SK-N-SH treated with all-trans-retinoic acid at 6 μM for 48 hours (cell line): ENCODE measurements around the gene DPF3.

Experiments used
- ATAC-seq: fragments of 200-7000 bp; cut with Tn5 transposase; 3 replicates; pipeline ENCODE4 v1.9.1; 2020; ENCODE audit warnings: mild to moderate bottlenecking, moderate library complexity
- CSDC2 ChIP-seq: fragments of 250-450 bp; sonication (Bioruptor Pico); IDR thresholded peaks from 2 replicates; pipeline ENCODE4 v1.5.0; 2020; ENCODE audit warnings: mild to moderate bottlenecking, moderate library complexity
- ESRRG ChIP-seq: fragments of 250-450 bp; sonication (Bioruptor Pico); IDR thresholded peaks from 2 replicates; pipeline ENCODE4 v1.6.1; 2021; ENCODE audit warnings: mild to moderate bottlenecking
- PPARA ChIP-seq: fragments of 250-450 bp; sonication (Bioruptor Pico); IDR thresholded peaks from 2 replicates; pipeline ENCODE4 v1.5.0; 2020; ENCODE audit warnings: mild to moderate bottlenecking, borderline replicate concordance
- ZFP30 ChIP-seq: fragments of 450-650 bp; formaldehyde crosslinking; IDR thresholded peaks from 2 replicates; pipeline ENCODE4 v1.5.0; 2022; ENCODE audit warnings: mild to moderate bottlenecking, moderate library complexity
- ZNF565 ChIP-seq: fragments of 450-650 bp; formaldehyde crosslinking; conservative IDR thresholded peaks from 2 replicates; pipeline ENCODE4 v1.5.0; 2020; ENCODE audit warnings: low read depth, mild to moderate bottlenecking, moderate library complexity
- ZNF70 ChIP-seq: fragments of 450-650 bp; formaldehyde crosslinking; IDR thresholded peaks from 2 replicates; pipeline ENCODE4 v1.5.0; 2020; ENCODE audit warnings: mild to moderate bottlenecking, moderate library complexity
- ZNF8 ChIP-seq: fragments of 450-650 bp; formaldehyde crosslinking; IDR thresholded peaks from 2 replicates; pipeline ENCODE4 v1.5.0; 2020; ENCODE audit warnings: mild to moderate bottlenecking, moderate library complexity
- TF ChIP-seq, protein P1 (sequence below): fragments of 250-450 bp; sonication (Bioruptor Pico); IDR thresholded peaks from 2 replicates; pipeline ENCODE4 v1.8.0; 2020; ENCODE audit warnings: mild to moderate bottlenecking, moderate library complexity, borderline replicate concordance
- TF ChIP-seq, protein P2 (sequence below): fragments of 250-450 bp; sonication (Bioruptor Pico); IDR thresholded peaks from 2 replicates; pipeline ENCODE4 v1.5.1; 2021; ENCODE audit warnings: mild to moderate bottlenecking, moderate library complexity
- TF ChIP-seq, protein P3 (sequence below): fragments of 250-450 bp; sonication (Bioruptor Pico); IDR thresholded peaks from 2 replicates; pipeline ENCODE4 v1.5.0; 2020; ENCODE audit warnings: mild to moderate bottlenecking, moderate library complexity
- TF ChIP-seq, protein P4 (sequence below): fragments of 250-450 bp; sonication (Bioruptor Pico); IDR thresholded peaks from 2 replicates; pipeline ENCODE4 v1.8.0; 2021; ENCODE audit warnings: low read depth, mild to moderate bottlenecking, moderate library complexity, borderline replicate concordance

DPF3 gene

DNA sequence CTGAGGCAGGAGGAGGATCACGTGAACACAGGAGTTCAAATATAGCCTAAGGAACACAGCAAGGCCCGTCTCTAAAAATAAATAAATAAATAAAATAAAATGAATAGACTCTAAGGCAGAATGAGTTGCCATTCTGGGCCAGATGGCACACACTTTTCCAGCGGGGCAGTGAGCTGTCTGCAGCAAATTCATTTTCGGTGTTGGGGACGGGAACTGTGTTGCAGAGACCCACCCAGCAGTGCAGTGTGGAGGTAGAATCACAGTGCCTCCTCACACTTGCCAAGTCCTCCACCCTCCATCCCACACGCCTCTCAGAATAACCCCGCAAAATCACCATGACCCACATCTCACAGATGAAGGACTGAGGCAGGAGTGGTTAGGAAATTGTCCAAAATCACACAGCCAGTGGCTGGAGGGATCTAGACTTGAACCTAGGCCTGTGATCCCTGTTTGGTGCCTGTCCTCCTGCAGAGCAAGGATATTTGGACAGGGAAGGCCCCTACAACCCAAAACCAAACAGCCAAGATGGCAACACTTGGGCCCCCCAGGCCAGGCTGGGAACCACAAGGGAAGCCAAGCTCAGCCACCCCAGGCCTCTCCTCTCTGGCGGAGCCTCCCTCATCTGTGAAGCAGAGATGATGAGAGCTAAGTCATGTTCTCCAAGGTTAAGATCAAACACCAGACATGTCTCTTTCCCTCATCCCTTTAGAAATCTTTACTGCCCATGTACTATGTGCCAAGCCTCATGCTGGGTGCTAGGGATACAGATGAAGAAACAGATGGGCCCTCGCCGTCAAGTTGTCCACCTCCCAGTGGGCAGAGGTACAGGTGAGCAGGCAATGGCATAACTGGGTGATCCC, 152.7 kb downstream of the DPF3 start:
- no peak for ATAC-seq
- TF ChIP-seq CSDC2 = no peak
- TF ChIP-seq, protein P1, sequence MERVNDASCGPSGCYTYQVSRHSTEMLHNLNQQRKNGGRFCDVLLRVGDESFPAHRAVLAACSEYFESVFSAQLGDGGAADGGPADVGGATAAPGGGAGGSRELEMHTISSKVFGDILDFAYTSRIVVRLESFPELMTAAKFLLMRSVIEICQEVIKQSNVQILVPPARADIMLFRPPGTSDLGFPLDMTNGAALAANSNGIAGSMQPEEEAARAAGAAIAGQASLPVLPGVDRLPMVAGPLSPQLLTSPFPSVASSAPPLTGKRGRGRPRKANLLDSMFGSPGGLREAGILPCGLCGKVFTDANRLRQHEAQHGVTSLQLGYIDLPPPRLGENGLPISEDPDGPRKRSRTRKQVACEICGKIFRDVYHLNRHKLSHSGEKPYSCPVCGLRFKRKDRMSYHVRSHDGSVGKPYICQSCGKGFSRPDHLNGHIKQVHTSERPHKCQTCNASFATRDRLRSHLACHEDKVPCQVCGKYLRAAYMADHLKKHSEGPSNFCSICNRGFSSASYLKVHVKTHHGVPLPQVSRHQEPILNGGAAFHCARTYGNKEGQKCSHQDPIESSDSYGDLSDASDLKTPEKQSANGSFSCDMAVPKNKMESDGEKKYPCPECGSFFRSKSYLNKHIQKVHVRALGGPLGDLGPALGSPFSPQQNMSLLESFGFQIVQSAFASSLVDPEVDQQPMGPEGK (CRISPR knock-in tag) = no peak
- TF ChIP-seq, protein P2, sequence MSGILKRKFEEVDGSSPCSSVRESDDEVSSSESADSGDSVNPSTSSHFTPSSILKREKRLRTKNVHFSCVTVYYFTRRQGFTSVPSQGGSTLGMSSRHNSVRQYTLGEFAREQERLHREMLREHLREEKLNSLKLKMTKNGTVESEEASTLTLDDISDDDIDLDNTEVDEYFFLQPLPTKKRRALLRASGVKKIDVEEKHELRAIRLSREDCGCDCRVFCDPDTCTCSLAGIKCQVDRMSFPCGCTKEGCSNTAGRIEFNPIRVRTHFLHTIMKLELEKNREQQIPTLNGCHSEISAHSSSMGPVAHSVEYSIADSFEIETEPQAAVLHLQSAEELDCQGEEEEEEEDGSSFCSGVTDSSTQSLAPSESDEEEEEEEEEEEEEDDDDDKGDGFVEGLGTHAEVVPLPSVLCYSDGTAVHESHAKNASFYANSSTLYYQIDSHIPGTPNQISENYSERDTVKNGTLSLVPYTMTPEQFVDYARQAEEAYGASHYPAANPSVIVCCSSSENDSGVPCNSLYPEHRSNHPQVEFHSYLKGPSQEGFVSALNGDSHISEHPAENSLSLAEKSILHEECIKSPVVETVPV (CRISPR knock-in tag) = no peak
- TF ChIP-seq, protein P3, sequence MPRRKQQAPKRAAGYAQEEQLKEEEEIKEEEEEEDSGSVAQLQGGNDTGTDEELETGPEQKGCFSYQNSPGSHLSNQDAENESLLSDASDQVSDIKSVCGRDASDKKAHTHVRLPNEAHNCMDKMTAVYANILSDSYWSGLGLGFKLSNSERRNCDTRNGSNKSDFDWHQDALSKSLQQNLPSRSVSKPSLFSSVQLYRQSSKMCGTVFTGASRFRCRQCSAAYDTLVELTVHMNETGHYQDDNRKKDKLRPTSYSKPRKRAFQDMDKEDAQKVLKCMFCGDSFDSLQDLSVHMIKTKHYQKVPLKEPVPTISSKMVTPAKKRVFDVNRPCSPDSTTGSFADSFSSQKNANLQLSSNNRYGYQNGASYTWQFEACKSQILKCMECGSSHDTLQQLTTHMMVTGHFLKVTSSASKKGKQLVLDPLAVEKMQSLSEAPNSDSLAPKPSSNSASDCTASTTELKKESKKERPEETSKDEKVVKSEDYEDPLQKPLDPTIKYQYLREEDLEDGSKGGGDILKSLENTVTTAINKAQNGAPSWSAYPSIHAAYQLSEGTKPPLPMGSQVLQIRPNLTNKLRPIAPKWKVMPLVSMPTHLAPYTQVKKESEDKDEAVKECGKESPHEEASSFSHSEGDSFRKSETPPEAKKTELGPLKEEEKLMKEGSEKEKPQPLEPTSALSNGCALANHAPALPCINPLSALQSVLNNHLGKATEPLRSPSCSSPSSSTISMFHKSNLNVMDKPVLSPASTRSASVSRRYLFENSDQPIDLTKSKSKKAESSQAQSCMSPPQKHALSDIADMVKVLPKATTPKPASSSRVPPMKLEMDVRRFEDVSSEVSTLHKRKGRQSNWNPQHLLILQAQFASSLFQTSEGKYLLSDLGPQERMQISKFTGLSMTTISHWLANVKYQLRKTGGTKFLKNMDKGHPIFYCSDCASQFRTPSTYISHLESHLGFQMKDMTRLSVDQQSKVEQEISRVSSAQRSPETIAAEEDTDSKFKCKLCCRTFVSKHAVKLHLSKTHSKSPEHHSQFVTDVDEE = no peak
- TF ChIP-seq, all 23 proteins: peak for 0

DNA sequence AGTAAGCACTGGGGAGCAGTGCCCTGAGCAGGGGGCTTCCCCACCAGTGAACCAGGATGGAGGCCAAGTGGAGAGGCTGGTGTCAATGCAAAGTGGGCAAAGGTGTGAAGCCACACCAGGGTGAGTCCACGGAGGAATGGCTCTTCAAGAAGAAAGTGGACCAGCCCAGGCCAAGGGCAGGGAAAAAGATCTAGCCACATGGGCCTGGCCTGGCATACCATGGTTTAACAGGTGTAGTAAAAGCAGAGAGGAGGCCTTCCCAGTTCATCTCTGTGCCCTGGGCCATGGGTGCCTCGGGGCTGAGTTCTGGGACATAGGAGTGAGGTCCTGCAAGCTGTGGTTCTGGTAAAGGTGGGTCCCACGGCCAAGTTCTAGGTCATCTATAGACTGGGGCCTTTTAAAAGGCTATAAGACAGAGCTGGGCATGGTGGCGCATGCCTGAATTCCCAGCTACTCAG, 153.4 kb downstream of the DPF3 start:
- TF ChIP-seq, protein P4, sequence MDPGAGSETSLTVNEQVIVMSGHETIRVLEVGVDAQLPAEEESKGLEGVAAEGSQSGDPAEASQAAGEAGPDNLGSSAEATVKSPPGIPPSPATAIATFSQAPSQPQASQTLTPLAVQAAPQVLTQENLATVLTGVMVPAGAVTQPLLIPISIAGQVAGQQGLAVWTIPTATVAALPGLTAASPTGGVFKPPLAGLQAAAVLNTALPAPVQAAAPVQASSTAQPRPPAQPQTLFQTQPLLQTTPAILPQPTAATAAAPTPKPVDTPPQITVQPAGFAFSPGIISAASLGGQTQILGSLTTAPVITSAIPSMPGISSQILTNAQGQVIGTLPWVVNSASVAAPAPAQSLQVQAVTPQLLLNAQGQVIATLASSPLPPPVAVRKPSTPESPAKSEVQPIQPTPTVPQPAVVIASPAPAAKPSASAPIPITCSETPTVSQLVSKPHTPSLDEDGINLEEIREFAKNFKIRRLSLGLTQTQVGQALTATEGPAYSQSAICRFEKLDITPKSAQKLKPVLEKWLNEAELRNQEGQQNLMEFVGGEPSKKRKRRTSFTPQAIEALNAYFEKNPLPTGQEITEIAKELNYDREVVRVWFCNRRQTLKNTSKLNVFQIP (CRISPR knock-in tag) = no peak
- TF ChIP-seq ZNF565 (CRISPR knock-in tag) (no peak), ESRRG (no peak), PPARA (no peak)
- TF ChIP-seq, protein P2 (CRISPR knock-in tag) = no peak
- no peak for ATAC-seq

DNA sequence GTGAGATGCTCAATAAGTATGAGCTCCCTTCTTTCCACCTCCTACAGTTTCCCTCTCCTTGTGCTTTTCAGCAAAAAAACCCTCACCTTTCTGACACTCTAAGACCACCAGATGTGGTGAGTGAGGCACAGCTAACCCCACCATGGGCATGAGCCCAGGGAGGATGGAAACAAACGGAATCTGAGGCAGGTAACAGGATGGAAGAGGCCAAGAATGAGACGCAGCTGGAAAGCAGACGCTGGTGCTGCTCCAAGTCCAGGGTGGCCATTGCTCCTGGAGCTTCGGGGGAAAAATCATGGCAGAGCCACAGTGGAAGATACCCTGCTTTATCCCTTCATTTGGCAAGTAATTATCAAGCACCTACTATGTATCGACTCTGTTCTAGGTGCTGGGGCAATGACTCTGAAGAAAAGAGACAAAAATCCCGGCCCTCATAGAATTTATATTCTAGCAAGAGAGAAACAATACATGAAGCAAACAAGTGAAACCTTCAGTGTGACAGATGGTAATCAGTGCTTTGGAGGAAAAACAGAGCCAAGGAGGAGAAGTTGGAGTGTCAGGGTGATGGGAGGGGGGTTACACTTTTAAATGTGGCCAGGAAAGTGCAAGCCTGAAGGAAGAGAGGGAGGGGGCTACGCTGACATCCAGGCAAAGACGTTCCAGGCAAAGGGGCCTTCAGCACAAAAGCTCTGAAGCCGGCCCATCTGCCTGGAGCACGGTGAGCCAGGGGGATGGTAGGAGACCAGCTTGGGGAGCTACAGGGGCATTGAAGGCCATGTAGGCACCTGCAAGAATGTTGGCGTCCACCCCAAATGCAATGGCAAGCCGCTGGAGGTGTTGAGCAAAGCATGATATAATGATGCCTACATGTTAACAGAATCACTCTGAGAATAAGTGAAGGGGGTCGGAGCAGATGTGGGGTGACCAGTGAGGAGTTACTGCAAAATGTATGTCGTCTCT, 154.2 kb downstream of the DPF3 start:
- ATAC-seq = no peak
- TF ChIP-seq, protein P1 (CRISPR knock-in tag) = no peak
- TF ChIP-seq ZNF70 (CRISPR knock-in tag) (no peak), ZNF8 (no peak)

DNA sequence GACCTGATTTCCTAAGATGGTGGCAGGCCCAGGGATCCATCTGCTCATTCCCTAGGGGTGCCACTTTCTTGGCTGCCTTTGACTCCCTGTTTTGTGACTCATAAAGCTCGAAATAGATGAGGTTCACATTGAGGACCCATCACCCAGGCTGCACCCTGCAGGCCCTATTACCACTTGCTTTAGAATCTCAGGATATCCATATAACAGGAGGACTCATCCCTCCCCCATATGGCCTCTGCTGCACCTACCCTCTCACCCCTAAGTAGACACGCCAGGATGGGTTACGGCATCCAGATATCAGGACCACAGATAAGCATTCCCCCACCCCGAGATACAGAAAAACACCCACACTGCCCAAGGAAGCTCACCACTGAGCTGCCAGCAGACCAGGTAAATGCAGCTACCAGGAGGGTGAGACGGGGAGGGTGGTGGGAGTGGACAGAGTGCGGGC, 155.7 kb downstream of the DPF3 start:
- ATAC-seq = no peak
- no peak for TF ChIP-seq ZFP30 (CRISPR knock-in tag)
